Measurements from ENCODE around the gene CTSF. TPM values are rescaled to one million over a fixed set of nuclear protein-coding genes. Genes with fewer than 3 reads are reported as not detected.
"Not testable (repeated sequence)": the region's sequence is repeated elsewhere in the genome, so short reads cannot be mapped to it uniquely, and the experiment has no call there.

CTSF gene
- total and polyA plus RNA-seq, 2 donors (not counting 1 experiment from before 2014, with no cell fraction given): 17.1 to 26.6 TPM

DNA sequence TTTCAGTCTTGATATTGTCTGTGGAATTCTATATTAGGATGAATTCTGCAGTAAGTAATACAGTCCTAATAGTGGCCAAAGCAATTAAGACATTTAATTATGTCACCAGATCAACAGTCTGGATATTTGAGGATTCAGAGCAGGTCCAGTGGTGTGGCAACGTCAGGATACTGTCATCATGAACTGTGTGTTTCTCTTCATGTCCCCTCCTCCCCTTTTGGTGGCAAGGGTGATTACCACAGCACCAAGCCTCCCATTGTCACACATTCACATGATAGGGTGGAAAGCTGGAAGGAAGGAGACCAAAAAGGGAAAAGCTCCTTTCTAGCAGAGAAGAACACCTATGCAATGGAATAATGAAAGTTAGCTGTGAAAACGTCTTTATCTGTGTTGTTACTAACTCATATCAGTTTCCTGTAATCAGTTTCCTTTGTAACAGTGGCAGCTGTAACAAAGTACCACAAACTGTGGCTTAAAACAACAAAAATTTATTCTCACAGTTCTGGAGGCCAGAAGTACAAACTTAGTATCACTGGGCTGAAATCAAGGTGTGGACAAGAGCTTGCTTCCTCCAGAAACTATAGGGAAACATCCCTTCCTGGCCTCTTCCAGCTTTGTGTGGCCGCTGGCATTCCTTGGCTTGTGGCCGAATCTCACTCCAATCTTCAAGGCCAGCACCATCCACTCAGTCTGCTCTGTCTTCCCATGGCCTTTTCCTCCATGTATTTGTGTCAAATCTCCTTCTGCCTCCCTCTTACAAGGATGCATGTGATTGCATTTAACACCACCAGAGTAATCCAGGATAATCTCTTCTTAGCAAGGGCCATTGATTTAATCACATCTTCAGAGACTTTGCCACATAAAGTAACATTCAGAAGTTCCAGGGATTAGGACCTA, 41.6 kb upstream of the CTSF start:
- H3K36me3 ChIP-seq (ENCODE audit: control insufficient read depth, insufficient read depth, low read length): no peaks in the 10 kb centered on the region
- DNase-seq (ENCODE audit: low read depth in 2 of 2): no peak
- no peak overlapping the region for H3K9ac ChIP-seq (ENCODE audit: insufficient read depth, low read length)
- no peak overlapping the region for H3K4me2 ChIP-seq (ENCODE audit: extremely low read depth, insufficient read depth, low read length)
- H3K27ac ChIP-seq (ENCODE audit: insufficient read depth, low read length): no peak overlapping the region
- no peaks in the 10 kb centered on the region for H3K79me2 ChIP-seq (ENCODE audit: control insufficient read depth, insufficient read depth, low read length)
- H3K4me3 ChIP-seq (replicated peaks in 1 of 4; ENCODE audit: control extremely low read depth in 1 of 4, insufficient read depth in 1 of 4, low read depth in 3 of 4, low read length in 4 of 4): no peak overlapping the region
- TF ChIP-seq, protein P1, sequence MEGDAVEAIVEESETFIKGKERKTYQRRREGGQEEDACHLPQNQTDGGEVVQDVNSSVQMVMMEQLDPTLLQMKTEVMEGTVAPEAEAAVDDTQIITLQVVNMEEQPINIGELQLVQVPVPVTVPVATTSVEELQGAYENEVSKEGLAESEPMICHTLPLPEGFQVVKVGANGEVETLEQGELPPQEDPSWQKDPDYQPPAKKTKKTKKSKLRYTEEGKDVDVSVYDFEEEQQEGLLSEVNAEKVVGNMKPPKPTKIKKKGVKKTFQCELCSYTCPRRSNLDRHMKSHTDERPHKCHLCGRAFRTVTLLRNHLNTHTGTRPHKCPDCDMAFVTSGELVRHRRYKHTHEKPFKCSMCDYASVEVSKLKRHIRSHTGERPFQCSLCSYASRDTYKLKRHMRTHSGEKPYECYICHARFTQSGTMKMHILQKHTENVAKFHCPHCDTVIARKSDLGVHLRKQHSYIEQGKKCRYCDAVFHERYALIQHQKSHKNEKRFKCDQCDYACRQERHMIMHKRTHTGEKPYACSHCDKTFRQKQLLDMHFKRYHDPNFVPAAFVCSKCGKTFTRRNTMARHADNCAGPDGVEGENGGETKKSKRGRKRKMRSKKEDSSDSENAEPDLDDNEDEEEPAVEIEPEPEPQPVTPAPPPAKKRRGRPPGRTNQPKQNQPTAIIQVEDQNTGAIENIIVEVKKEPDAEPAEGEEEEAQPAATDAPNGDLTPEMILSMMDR (conservative IDR thresholded peaks at IDR 0.05 in 1 of 2, IDR thresholded peaks at IDR 0.05 in 1 of 2; ENCODE audit: low read depth in 1 of 2, low read length in 2 of 2): no peak
- TF ChIP-seq EZH2 (IDR thresholded peaks at IDR 0.05; ENCODE audit: low read length, missing control alignments): no peak
- H3K27me3 ChIP-seq (ENCODE audit: control insufficient read depth, insufficient read depth, low read length): no peaks in the 10 kb centered on the region
- H3K4me1 ChIP-seq (ENCODE audit: control insufficient read depth, extremely low read depth, insufficient read depth, low read length): peaks cover 4% of the 10 kb centered on the region
- no peak overlapping the region for H2AFZ ChIP-seq (ENCODE audit: low read length)
- H4K20me1 ChIP-seq (ENCODE audit: control insufficient read depth, extremely low read depth, insufficient read depth, low read length): no peaks in the 10 kb centered on the region
- no peaks in the 10 kb centered on the region for H3K9me3 ChIP-seq (ENCODE audit: control insufficient read depth, insufficient read depth, low read depth, low read length)

GRCh38 chr11:66607126-66607834, 38.9 kb upstream of the CTSF start:
- Histone ChIP-seq H3K79me2 (ENCODE audit: control insufficient read depth, insufficient read depth, low read length) (no peaks in the 10 kb centered on the region), H4K20me1 (ENCODE audit: control insufficient read depth, extremely low read depth, insufficient read depth, low read length) (no peaks in the 10 kb centered on the region), H3K9me3 (ENCODE audit: control insufficient read depth, insufficient read depth, low read depth, low read length) (no peaks in the 10 kb centered on the region), H3K4me3 (replicated peaks in 1 of 4; ENCODE audit: control extremely low read depth in 1 of 4, insufficient read depth in 1 of 4, low read depth in 3 of 4, low read length in 4 of 4) (no peak overlapping the region), H3K27me3 (ENCODE audit: control insufficient read depth, insufficient read depth, low read length) (no peaks in the 10 kb centered on the region), H3K36me3 (ENCODE audit: control insufficient read depth, insufficient read depth, low read length) (peaks cover 2% of the 10 kb centered on the region), H3K4me2 (ENCODE audit: extremely low read depth, insufficient read depth, low read length) (peak overlapping the region; percentile 60), H3K27ac (ENCODE audit: insufficient read depth, low read length) (peak overlapping the region; percentile 52), H3K9ac (ENCODE audit: insufficient read depth, low read length) (no peak overlapping the region), H2AFZ (ENCODE audit: low read length) (no peak overlapping the region), H3K4me1 (ENCODE audit: control insufficient read depth, extremely low read depth, insufficient read depth, low read length) (peaks cover 7% of the 10 kb centered on the region)
- TF ChIP-seq EZH2 (IDR thresholded peaks at IDR 0.05; ENCODE audit: low read length, missing control alignments): no peak
- TF ChIP-seq, protein P1 (conservative IDR thresholded peaks at IDR 0.05 in 1 of 2, IDR thresholded peaks at IDR 0.05 in 1 of 2; ENCODE audit: low read depth in 1 of 2, low read length in 2 of 2): no peak
- peak; percentile 78 to 92 for DNase-seq (ENCODE audit: low read depth in 2 of 2)

GRCh38 chr11:66606608-66607007, 38.2 kb upstream of the CTSF start:
- not testable (repeated sequence) for H3K79me2 ChIP-seq (ENCODE audit: control insufficient read depth, insufficient read depth, low read length); H3K4me1 ChIP-seq (ENCODE audit: control insufficient read depth, extremely low read depth, insufficient read depth, low read length); DNase-seq (ENCODE audit: low read depth in 2 of 2); H2AFZ ChIP-seq (ENCODE audit: low read length); H4K20me1 ChIP-seq (ENCODE audit: control insufficient read depth, extremely low read depth, insufficient read depth, low read length); H3K36me3 ChIP-seq (ENCODE audit: control insufficient read depth, insufficient read depth, low read length); H3K27ac ChIP-seq (ENCODE audit: insufficient read depth, low read length); H3K4me2 ChIP-seq (ENCODE audit: extremely low read depth, insufficient read depth, low read length); H3K9me3 ChIP-seq (ENCODE audit: control insufficient read depth, insufficient read depth, low read depth, low read length); H3K4me3 ChIP-seq (replicated peaks in 1 of 4; ENCODE audit: control extremely low read depth in 1 of 4, insufficient read depth in 1 of 4, low read depth in 3 of 4, low read length in 4 of 4); H3K9ac ChIP-seq (ENCODE audit: insufficient read depth, low read length); H3K27me3 ChIP-seq (ENCODE audit: control insufficient read depth, insufficient read depth, low read length)

Measured in fibroblast of lung (primary cell).